KMS-11 (cell line): ENCODE measurements around the gene UCK2.

Experiments
- H2AFZ ChIP-seq: fragments of 200-600 bp; sonication (generic); 2 replicates; pipeline ENCODE4 v1.6.1; 2016; ENCODE audit warnings: antibody characterized with exemption, mixed run types, low read depth
- H3K27ac ChIP-seq: fragments of 200-600 bp; sonication (generic); 2 replicates; pipeline ENCODE4 v1.6.1; 2016; ENCODE audit warnings: mild to moderate bottlenecking, mixed run types
- H3K27me3 ChIP-seq: fragments of 200-600 bp; sonication (generic); 2 replicates; pipeline ENCODE4 v1.6.1; 2017; ENCODE audit warnings: mild to moderate bottlenecking, low read depth, mixed run types, moderate library complexity; ENCODE audit not compliant: insufficient read depth
- H3K36me3 ChIP-seq: fragments of 200-600 bp; sonication (generic); 2 replicates; pipeline ENCODE4 v1.6.1; 2017; ENCODE audit warnings: mild to moderate bottlenecking, mixed run types; ENCODE audit not compliant: insufficient read depth
- H3K4me1 ChIP-seq: fragments of 200-600 bp; sonication (generic); 2 replicates; pipeline ENCODE4 v1.6.1; 2016; ENCODE audit warnings: mild to moderate bottlenecking, low read depth, mixed run types; ENCODE audit not compliant: poor library complexity, severe bottlenecking
- H3K4me2 ChIP-seq: fragments of 200-600 bp; sonication (generic); 2 replicates; pipeline ENCODE4 v1.7.0; 2016; ENCODE audit warnings: mild to moderate bottlenecking, mixed run types
- H3K4me3 ChIP-seq: fragments of 200-600 bp; sonication (generic); IDR thresholded peaks from 2 replicates; pipeline ENCODE4 v1.6.1; 2017; ENCODE audit warnings: low read depth, low read length, mixed read lengths; ENCODE audit not compliant: insufficient read depth
- H3K79me2 ChIP-seq: fragments of 200-600 bp; sonication (generic); 2 replicates; pipeline ENCODE4 v1.6.1; 2016; ENCODE audit warnings: low read depth, mixed run types; ENCODE audit not compliant: insufficient read depth
- H3K9ac ChIP-seq: fragments of 200-600 bp; sonication (generic); 2 replicates; pipeline ENCODE4 v1.6.1; 2016; ENCODE audit warnings: mild to moderate bottlenecking, mixed run types
- H4K20me1 ChIP-seq: fragments of 200-600 bp; sonication (generic); 2 replicates; pipeline ENCODE4 v1.6.1; 2016; ENCODE audit warnings: mild to moderate bottlenecking, mixed run types; ENCODE audit not compliant: insufficient read depth
- CTCF ChIP-seq: fragments of 200-600 bp; sonication (generic); conservative IDR thresholded peaks from 2 replicates; pipeline ENCODE4 v1.6.1; 2017; ENCODE audit warnings: low read depth, mild to moderate bottlenecking, antibody characterized with exemption, low read length, moderate library complexity, mixed read lengths

The UCK2 gene

GRCh38 chr1:165874643-165875042 is 47.2 kb downstream of the UCK2 start:
- Histone ChIP-seq H3K4me2 (no peak overlapping the region; the same call in 1 of the 2 replicates), H3K27ac (no peak overlapping the region), H3K9ac (no peak overlapping the region), H3K36me3 (peaks cover 7% of the 10 kb centered on the region; the same call in 1 of the 2 replicates), H3K79me2 (peaks cover 100% of the 10 kb centered on the region), H2AFZ (no peak overlapping the region), H3K4me3 (no peak overlapping the region), H3K27me3 (no peaks in the 10 kb centered on the region), H4K20me1 (peaks cover 60% of the 10 kb centered on the region), H3K4me1 (peaks cover 41% of the 10 kb centered on the region)
- TF ChIP-seq CTCF, result no peak

- H3K79me2 ChIP-seq, result peaks cover 100% of the 10 kb centered on the region
- H3K27me3 ChIP-seq, result no peaks in the 10 kb centered on the region
- no peak for TF ChIP-seq CTCF
- H3K4me1 ChIP-seq, result peaks cover 36% of the 10 kb centered on the region
- peaks cover 60% of the 10 kb centered on the region for H4K20me1 ChIP-seq
- H3K27ac ChIP-seq, result no peak overlapping the region
- peaks cover 7% of the 10 kb centered on the region; the same call in 1 of the 2 replicates for H3K36me3 ChIP-seq
- H3K4me2 ChIP-seq, result no peak overlapping the region; the same call in 1 of the 2 replicates
- H2AFZ ChIP-seq, result no peak overlapping the region
- no peak overlapping the region for H3K9ac ChIP-seq
- no peak overlapping the region for H3K4me3 ChIP-seq
Observed at GRCh38 chr1:165875171-165875570, 47.8 kb downstream of the UCK2 start.

GRCh38 chr1:165875604-165876003 is 48.2 kb downstream of the UCK2 start:
- peaks cover 62% of the 10 kb centered on the region for H4K20me1 ChIP-seq
- peaks cover 7% of the 10 kb centered on the region; the same call in 1 of the 2 replicates for H3K36me3 ChIP-seq
- H3K4me3 ChIP-seq, result no peak overlapping the region
- H3K27me3 ChIP-seq, result no peaks in the 10 kb centered on the region
- H3K4me2 ChIP-seq, result no peak overlapping the region; the same call in 1 of the 2 replicates
- H3K9ac ChIP-seq, result no peak overlapping the region
- TF ChIP-seq CTCF, result no peak
- peaks cover 32% of the 10 kb centered on the region for H3K4me1 ChIP-seq
- H2AFZ ChIP-seq, result no peak overlapping the region
- H3K27ac ChIP-seq, result no peak overlapping the region
- peaks cover 100% of the 10 kb centered on the region for H3K79me2 ChIP-seq

- peaks cover 7% of the 10 kb centered on the region; the same call in 1 of the 2 replicates for H3K36me3 ChIP-seq
- TF ChIP-seq CTCF, result no peak
- no peak overlapping the region for H2AFZ ChIP-seq
- no peak overlapping the region for H3K27ac ChIP-seq
- H3K4me2 ChIP-seq, result no peak overlapping the region
- no peak overlapping the region for H3K4me3 ChIP-seq
- H4K20me1 ChIP-seq, result peaks cover 63% of the 10 kb centered on the region
- H3K79me2 ChIP-seq, result peaks cover 100% of the 10 kb centered on the region
- H3K4me1 ChIP-seq, result peaks cover 27% of the 10 kb centered on the region
- H3K27me3 ChIP-seq, result no peaks in the 10 kb centered on the region
- no peak overlapping the region for H3K9ac ChIP-seq
Observed at GRCh38 chr1:165876121-165876520, 48.7 kb downstream of the UCK2 start.
